T-helper 1 cell treated with Interleukin-12 subunit alpha and Interleukin-12 subunit beta and Interleukin-4 antibody, amounts not matched to agents 30 μg/mL and 1 μg/mL, for 36 hours (primary cell): ENCODE measurements around the gene ATP2C2.

Experiments used
- H3K27ac Mint-ChIP-seq: one replicate; pipeline ENCODE4 v1.8.0; 2021; ENCODE audit warnings: mild to moderate bottlenecking, mixed read lengths
- H3K27me3 Mint-ChIP-seq: one replicate; pipeline ENCODE4 v1.8.0; 2021; ENCODE audit warnings: low read depth, mixed read lengths
- H3K36me3 Mint-ChIP-seq: one replicate; pipeline ENCODE4 v1.8.0; 2021; ENCODE audit warnings: low read depth, mixed read lengths
- H3K4me1 Mint-ChIP-seq: one replicate; pipeline ENCODE4 v1.8.0; 2021; ENCODE audit warnings: low read depth, mixed read lengths
- H3K4me3 Mint-ChIP-seq: one replicate; pipeline ENCODE4 v1.8.0; 2021; ENCODE audit warnings: mild to moderate bottlenecking, moderate library complexity, mixed read lengths
- H3K9me3 Mint-ChIP-seq: one replicate; pipeline ENCODE4 v1.8.0; 2021; ENCODE audit warnings: mixed read lengths

Gene ATP2C2

DNA sequence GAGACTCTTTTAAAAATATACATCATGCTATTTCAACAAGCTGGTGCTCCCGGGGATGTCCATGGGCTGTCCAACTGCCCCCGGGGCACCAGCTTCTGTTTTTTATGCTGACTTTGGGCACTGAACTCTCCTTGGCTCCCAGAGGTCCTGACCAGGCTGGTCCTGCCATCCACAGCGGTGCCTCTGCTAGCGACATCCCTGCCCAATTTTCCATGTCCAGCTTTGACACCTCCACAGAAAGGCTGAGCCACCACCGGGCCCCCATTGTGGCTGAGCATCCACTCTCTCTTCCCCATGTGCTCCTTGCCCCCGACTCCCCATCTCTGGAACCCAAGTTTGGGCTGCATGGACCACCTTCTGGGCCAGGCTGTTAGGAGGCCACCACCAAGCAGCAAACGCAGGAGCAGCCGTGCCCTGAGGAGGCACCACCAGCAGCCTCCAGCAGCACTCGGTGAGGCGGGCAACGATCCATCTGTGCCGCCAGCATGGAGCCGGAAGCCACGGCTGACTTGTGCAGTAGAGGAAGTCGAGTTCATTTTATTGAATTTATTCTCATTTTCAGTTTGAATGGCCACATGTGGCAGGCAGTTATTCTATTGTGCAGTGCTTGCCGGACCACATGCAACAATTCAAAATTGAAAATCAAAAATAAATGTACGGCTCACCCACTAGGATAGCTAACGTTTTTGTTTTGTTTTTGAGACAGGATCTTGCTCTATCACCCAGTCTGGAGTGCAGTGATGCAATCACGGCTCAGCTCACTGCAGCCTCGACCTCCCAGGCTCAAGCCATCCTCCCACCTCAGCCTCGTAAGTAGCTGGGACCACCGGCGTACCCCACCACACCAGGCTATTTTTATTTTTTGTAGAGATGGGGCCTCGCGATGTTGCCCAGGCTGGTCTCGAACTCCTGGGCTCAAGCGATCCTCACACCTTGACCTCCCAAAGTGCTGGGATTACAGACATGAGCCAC, 139.0 kb downstream of the ATP2C2 start:
- H3K27me3 Mint-ChIP-seq: peaks cover 6% of the 10 kb centered on the region
- H3K4me3 Mint-ChIP-seq: peak overlapping the region; percentile 63
- H3K9me3 Mint-ChIP-seq: no peaks in the 10 kb centered on the region
- peak overlapping the region; percentile 82 for H3K27ac Mint-ChIP-seq
- H3K4me1 Mint-ChIP-seq: peaks cover 47% of the 10 kb centered on the region
- peaks cover 6% of the 10 kb centered on the region for H3K36me3 Mint-ChIP-seq

DNA sequence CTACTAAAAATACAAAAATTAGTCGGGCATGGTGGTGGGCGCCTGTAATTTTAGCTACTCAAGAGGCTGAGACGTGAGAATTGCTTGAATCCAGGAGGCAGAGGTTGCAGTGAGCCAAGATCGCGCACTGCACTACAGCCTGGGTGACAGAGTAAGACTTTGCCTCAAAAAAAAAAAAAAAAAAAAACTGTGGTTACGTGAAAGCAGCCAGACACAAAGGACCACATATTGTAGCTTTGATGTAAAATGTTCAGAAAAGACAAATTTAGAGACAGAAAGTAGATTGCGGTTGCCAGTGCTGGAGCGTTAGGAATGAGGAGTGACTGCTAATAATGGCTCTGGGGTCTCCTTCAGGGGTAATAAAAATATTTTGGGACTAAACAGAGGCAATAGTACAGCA, 140.2 kb downstream of the ATP2C2 start:
- Mint-ChIP-seq H3K4me3 (peak overlapping the region; percentile 17), H3K4me1 (peaks cover 54% of the 10 kb centered on the region), H3K27me3 (peaks cover 6% of the 10 kb centered on the region), H3K9me3 (no peaks in the 10 kb centered on the region), H3K36me3 (peaks cover 10% of the 10 kb centered on the region), H3K27ac (peak overlapping the region; percentile 58)

DNA sequence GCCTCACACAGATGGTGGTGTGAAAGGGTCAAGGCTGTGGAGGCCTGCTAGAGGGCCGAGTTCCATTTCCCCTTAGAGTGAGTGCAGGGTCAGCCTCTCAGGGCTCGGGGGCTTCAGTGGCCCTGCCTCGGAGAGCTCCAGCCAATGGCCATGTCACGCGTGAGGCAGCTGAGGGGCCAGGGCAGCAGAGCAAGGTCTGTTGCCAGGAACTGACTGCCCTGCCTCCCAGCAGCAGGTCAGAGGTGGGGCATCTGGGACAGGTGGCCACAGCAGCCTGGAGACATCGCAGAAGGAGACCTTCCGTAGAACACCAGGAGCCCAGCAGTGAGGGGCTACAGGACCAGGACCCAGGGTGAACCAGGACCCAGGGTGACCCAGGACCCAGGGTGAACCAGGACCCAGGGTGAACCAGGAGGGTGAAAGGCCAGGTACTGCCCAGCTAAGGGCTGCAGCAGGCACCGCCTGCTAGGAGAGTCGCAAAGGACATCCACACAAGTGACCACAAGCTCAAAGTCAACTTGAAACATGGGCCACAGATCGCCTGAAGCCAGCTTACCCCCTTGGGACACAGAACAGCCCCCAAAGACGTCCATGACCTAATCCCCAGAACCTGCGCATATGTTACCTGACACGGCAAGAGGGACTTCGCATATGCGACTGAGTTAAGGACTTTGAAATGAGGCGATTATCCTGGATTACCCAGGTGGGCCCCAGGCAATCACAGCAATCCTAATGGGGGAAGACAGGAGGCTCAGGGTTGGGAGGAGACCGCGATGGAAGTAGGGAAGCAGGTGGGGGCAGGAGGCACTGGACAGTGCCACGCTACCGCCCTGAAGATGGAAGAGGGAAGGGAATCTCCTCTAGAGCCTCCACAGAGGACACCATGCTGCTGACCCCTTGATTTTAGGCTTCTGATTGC, 141.0 kb downstream of the ATP2C2 start:
- H3K27ac Mint-ChIP-seq: no peak overlapping the region
- H3K9me3 Mint-ChIP-seq: no peaks in the 10 kb centered on the region
- peaks cover 13% of the 10 kb centered on the region for H3K36me3 Mint-ChIP-seq
- H3K4me3 Mint-ChIP-seq: no peak overlapping the region
- peaks cover 57% of the 10 kb centered on the region for H3K4me1 Mint-ChIP-seq
- H3K27me3 Mint-ChIP-seq: peaks cover 6% of the 10 kb centered on the region

DNA sequence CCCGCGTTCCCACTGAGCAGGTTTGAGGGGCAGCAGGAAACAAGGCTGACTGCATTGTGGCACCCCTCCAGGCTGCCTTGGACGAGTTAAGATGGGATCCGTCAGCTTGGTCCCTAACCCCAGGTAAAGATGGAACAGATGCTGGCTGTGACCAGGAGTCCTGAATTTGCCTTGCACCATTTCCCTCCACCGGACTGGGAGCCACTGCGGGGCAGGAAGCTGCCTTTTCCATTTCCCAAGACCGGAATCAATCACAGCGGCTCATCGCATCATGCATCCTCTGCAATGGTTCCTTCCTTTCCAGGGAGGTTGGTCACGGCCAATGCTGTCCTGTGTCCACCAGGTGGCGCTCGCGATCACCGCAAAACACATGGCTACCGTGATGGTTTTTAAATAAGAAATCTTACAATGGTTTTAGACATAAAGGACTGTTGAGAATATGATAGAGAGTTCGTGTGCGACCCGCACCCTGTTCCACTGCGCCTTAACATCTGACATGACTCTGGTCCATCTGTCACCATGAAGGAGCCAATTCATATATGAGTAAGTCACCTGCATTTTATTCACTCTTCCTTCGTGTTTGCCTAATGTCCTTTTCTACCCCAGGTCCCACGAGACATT, 143.0 kb downstream of the ATP2C2 start:
- peaks cover 6% of the 10 kb centered on the region for H3K27me3 Mint-ChIP-seq
- H3K27ac Mint-ChIP-seq: peak overlapping the region; percentile 16
- no peaks in the 10 kb centered on the region for H3K9me3 Mint-ChIP-seq
- H3K4me1 Mint-ChIP-seq: peaks cover 60% of the 10 kb centered on the region
- H3K4me3 Mint-ChIP-seq: peak overlapping the region; percentile 39
- peaks cover 20% of the 10 kb centered on the region for H3K36me3 Mint-ChIP-seq

GRCh38 chr16:84511831-84512230, 143.5 kb downstream of the ATP2C2 start:
- peaks cover 25% of the 10 kb centered on the region for H3K36me3 Mint-ChIP-seq
- peak overlapping the region; percentile 57 for H3K27ac Mint-ChIP-seq
- H3K9me3 Mint-ChIP-seq: no peaks in the 10 kb centered on the region
- H3K4me3 Mint-ChIP-seq: no peak overlapping the region
- peaks cover 62% of the 10 kb centered on the region for H3K4me1 Mint-ChIP-seq
- H3K27me3 Mint-ChIP-seq: peaks cover 6% of the 10 kb centered on the region

- Mint-ChIP-seq H3K36me3 (peaks cover 29% of the 10 kb centered on the region), H3K27ac (peak overlapping the region; percentile 99), H3K9me3 (no peaks in the 10 kb centered on the region), H3K4me1 (peaks cover 63% of the 10 kb centered on the region), H3K4me3 (peak overlapping the region; percentile 12), H3K27me3 (peaks cover 6% of the 10 kb centered on the region)
Observed at GRCh38 chr16:84513123-84513522, 144.8 kb downstream of the ATP2C2 start.

- Mint-ChIP-seq H3K4me1 (peaks cover 62% of the 10 kb centered on the region), H3K4me3 (peak overlapping the region; percentile 12)
Observed at GRCh38 chr16:84513666-84514065, 145.3 kb downstream of the ATP2C2 start.

More at GRCh38 chr16:84513666-84514065, 145.3 kb downstream of the ATP2C2 start:
- H3K9me3 Mint-ChIP-seq: no peaks in the 10 kb centered on the region
- H3K27me3 Mint-ChIP-seq: peaks cover 6% of the 10 kb centered on the region
- peaks cover 28% of the 10 kb centered on the region for H3K36me3 Mint-ChIP-seq
- peak overlapping the region; percentile 99 for H3K27ac Mint-ChIP-seq
